K562 (cell line): Measurements from ENCODE around the gene FRMPD4. TPM values are rescaled to one million over a fixed set of nuclear protein-coding genes. Genes with fewer than 3 reads are reported as not detected.

Experiments
- ATAC-seq: fragments of 200-7000 bp; cut with Tn5 transposase; 3 replicates; pipeline ENCODE4 v1.9.1; 2020; ENCODE audit warnings: moderate library complexity
- BruUV-seq: library from RNA; stranded (reverse); fragments of 400-500 nt; replicated peaks from 2 replicates; lab custom pipeline; 2021; lab: Mats Ljungman, UMichigan
- CTCF ChIA-PET: fragments of 300-600 bp; formaldehyde crosslinking; extraction: SDS; loops from one replicate; lab custom pipeline; 2021; ENCODE audit warnings: low intra/inter-chr PET ratio; lab: Yijun Ruan, JAX
- POLR2A ChIA-PET: fragments of 300-600, 350-650 bp; sonication (Branson Sonifier 250); formaldehyde crosslinking; extraction: SDS; loops from one replicate; lab custom pipeline; 2021; ENCODE audit warnings: antibody characterized with exemption, inconsistent platforms; lab: Yijun Ruan, JAX
- DNase-seq, 4 experiments: peaks; one replicate each; pipeline versions ENCODE4 v3.0.0 to v3.0.0-alpha.2; 2011 to 2018; ENCODE audit warnings: low spot score in 3 of 4, mixed read lengths in 3 of 4; ENCODE audit errors: extremely low read depth in 1 of 4
- FAIRE-seq: peaks from 2 replicates; lab custom pipeline; 2011; peaks lifted over from hg19 to GRCh38; lab: Jason Lieb, UNC
- H2AFZ ChIP-seq: 2 replicates; pipeline ENCODE4 v1.6.0; 2011; ENCODE audit warnings: low read depth, low read length, control low read depth, inconsistent platforms
- H3K27ac ChIP-seq: fragments of 200-600 bp; 3 replicates; pipeline ENCODE4 v1.8.0; 2011; ENCODE audit warnings: low read depth, mild to moderate bottlenecking, control low read depth, inconsistent platforms, low read length, moderate library complexity, mixed read lengths; ENCODE audit errors: extremely low read depth
- H3K27me3 ChIP-seq, 2 experiments: fragments of 300-600 bp in 1 of 2; 2 replicates in 1 of 2; 3 replicates in 1 of 2; pipeline versions ENCODE4 v1.6.0 to v1.8.0; 2011; ENCODE audit warnings: inconsistent platforms in 2 of 2, low read length in 2 of 2, mild to moderate bottlenecking in 1 of 2, mixed read lengths in 1 of 2, moderate library complexity in 1 of 2; ENCODE audit not compliant: control insufficient read depth in 2 of 2, insufficient read depth in 2 of 2
- H3K36me3 ChIP-seq: fragments of 300-600 bp; 3 replicates; pipeline ENCODE4 v1.8.0; 2011; ENCODE audit warnings: mild to moderate bottlenecking, low read length, inconsistent platforms; ENCODE audit not compliant: control insufficient read depth, insufficient read depth
- H3K4me1 ChIP-seq, 2 experiments: fragments of 200-600 bp in 1 of 2; replicated peaks in 1 of 2; 2 replicates in 1 of 2; 3 replicates in 1 of 2; pipeline versions ENCODE4 v1.5.1 to v1.8.0; 2011; ENCODE audit warnings: inconsistent platforms in 2 of 2, low read length in 2 of 2, mild to moderate bottlenecking in 1 of 2, mixed read lengths in 1 of 2, moderate library complexity in 1 of 2; ENCODE audit not compliant: control insufficient read depth in 2 of 2, insufficient read depth in 2 of 2
- H3K4me2 ChIP-seq: 2 replicates; pipeline ENCODE4 v1.6.1; 2011; ENCODE audit warnings: low read length, control low read depth, inconsistent platforms, mixed read lengths; ENCODE audit not compliant: insufficient read depth
- H3K4me3 ChIP-seq: fragments of 200-600 bp; sonication (generic), shearing (Covaris generic); 2 replicates; pipeline ENCODE4 v1.5.1; 2016; ENCODE audit warnings: control low read depth, inconsistent platforms
- H3K79me2 ChIP-seq: fragments of 200-600 bp; 3 replicates; pipeline ENCODE4 v1.8.0; 2011; ENCODE audit warnings: low read length, inconsistent platforms; ENCODE audit not compliant: control insufficient read depth, insufficient read depth
- H3K9ac ChIP-seq, 2 experiments: 2 replicates each; pipeline versions ENCODE4 v1.6.0 to v1.6.1; 2011; ENCODE audit warnings: low read depth in 2 of 2, low read length in 2 of 2, control low read depth in 1 of 2, inconsistent platforms in 1 of 2, mild to moderate bottlenecking in 1 of 2, mixed read lengths in 1 of 2; ENCODE audit not compliant: insufficient read depth in 1 of 2
- H3K9me1 ChIP-seq: one replicate; pipeline ENCODE4 v1.6.0; 2011; ENCODE audit warnings: inconsistent platforms, mild to moderate bottlenecking, low read length, moderate library complexity; ENCODE audit not compliant: control insufficient read depth, insufficient read depth
- H3K9me3 ChIP-seq: replicated peaks from 2 replicates; pipeline ENCODE4 v1.5.1; 2011; ENCODE audit warnings: low read depth, low read length, inconsistent platforms; ENCODE audit not compliant: control insufficient read depth, insufficient read depth
- H4K20me1 ChIP-seq: replicated peaks from 2 replicates; pipeline ENCODE4 v1.6.1; 2011; ENCODE audit warnings: low read length, inconsistent platforms, mixed read lengths; ENCODE audit not compliant: control insufficient read depth, insufficient read depth
- ARHGAP35 ChIP-seq: fragments of 450-650 bp; IDR thresholded peaks from 2 replicates; pipeline ENCODE4 v1.6.1; 2018; ENCODE audit not compliant: partially characterized antibody
- ASH1L ChIP-seq: fragments of 450-650 bp; IDR thresholded peaks from 2 replicates; pipeline ENCODE4 v1.6.1; 2018; ENCODE audit warnings: borderline replicate concordance, mild to moderate bottlenecking, low read depth; ENCODE audit not compliant: partially characterized antibody
- ERF ChIP-seq: fragments of 450-650 bp; formaldehyde crosslinking; IDR thresholded peaks from 2 replicates; pipeline ENCODE4 v1.4.0; 2020; ENCODE audit warnings: mild to moderate bottlenecking, mixed read lengths
- HNRNPUL1 ChIP-seq: fragments of 200-400 bp; formaldehyde crosslinking; IDR thresholded peaks from 2 replicates; pipeline ENCODE4 v1.6.1; 2017; ENCODE audit warnings: low read length
- KDM4B ChIP-seq, 2 experiments: fragments of 450-650 bp in 1 of 2; sonication (generic) in 1 of 2; IDR thresholded peaks; 2 replicates each; pipeline ENCODE4 v1.6.1; 2016 to 2017; ENCODE audit warnings: borderline replicate concordance in 2 of 2, antibody characterized with exemption in 1 of 2, low read depth in 1 of 2, mild to moderate bottlenecking in 1 of 2
- POLR2AphosphoS2 ChIP-seq: IDR thresholded peaks from 2 replicates; pipeline ENCODE4 v1.6.1; 2012; ENCODE audit warnings: low read length, improper control_type of control experiment
- RB1 ChIP-seq: fragments of 450-650 bp; IDR thresholded peaks from 2 replicates; pipeline ENCODE4 v1.6.1; 2017; ENCODE audit warnings: low read depth, mild to moderate bottlenecking
- SP1 ChIP-seq: sonication (generic); formaldehyde crosslinking; IDR thresholded peaks from 2 replicates; pipeline ENCODE4 v1.8.1; 2022; ENCODE audit warnings: mild to moderate bottlenecking, missing genetic modification reagents
- SRSF3 ChIP-seq: fragments of 200-400 bp; formaldehyde crosslinking; IDR thresholded peaks from 2 replicates; pipeline ENCODE4 v1.6.1; 2016; ENCODE audit warnings: mild to moderate bottlenecking, low read length, moderate library complexity; ENCODE audit not compliant: insufficient read depth
- ZNF384 ChIP-seq: IDR thresholded peaks from 2 replicates; pipeline ENCODE4 v1.6.1; 2012; ENCODE audit warnings: low read depth, low read length, improper control_type of control experiment
- ZNF668 ChIP-seq: fragments of 250-450 bp; sonication (Bioruptor Pico); IDR thresholded peaks from 2 replicates; pipeline ENCODE4 v1.8.0; 2022; ENCODE audit warnings: mild to moderate bottlenecking, inconsistent platforms
- ZNF717 ChIP-seq: fragments of 250-450 bp; sonication (Bioruptor Pico); IDR thresholded peaks from 2 replicates; pipeline ENCODE4 v1.5.0; 2021
- ZNF785 ChIP-seq: fragments of 250-450 bp; sonication (Bioruptor Pico); IDR thresholded peaks from 2 replicates; pipeline ENCODE4 v1.4.0; 2020; ENCODE audit warnings: mild to moderate bottlenecking
- WGBS: fragments of 100-300 bp; shearing (Covaris generic); methylation state at CpG from one replicate; pipeline ENCODE4 v1.1.6; 2016; ENCODE audit warnings: low coverage, mixed read lengths; ENCODE audit not compliant: insufficient coverage; ENCODE audit errors: missing lambda C conversion rate; 5-methylcytosine and 5-hydroxymethylcytosine counted together
- in situ Hi-C: fragments of 300-500 bp; cut with MboI; formaldehyde crosslinking; loops from 4 replicates; pipeline ENCODE4 v1.15.0; 2018; ENCODE audit warnings: inconsistent platforms, mixed read lengths
- intact Hi-C: fragments of 100-400 bp; cut with micrococcal nuclease; formaldehyde crosslinking; loops from 2 replicates; pipeline ENCODE4 v1.14.2; 2022
- polyA plus RNA-seq, 8 experiments: library from polyadenylated mRNA; depleted of rRNA in 4 of 8; stranded (reverse) in 5 of 8; unstranded in 3 of 8; fragments of >200 nt; fragmentation: Nextera tagmentation in 2 of 8; fragmentation: Illumina TruSeq in 1 of 8; extraction: Ambion mirVana in 2 of 8; extraction: Trizol in 1 of 8; gene quantifications; 2 replicates each; pipeline versions ENCODE4 v1.2.1 to v1.2.3, GENCODE V29; 2011 to 2014; ENCODE audit warnings: inconsistent platforms in 1 of 8, missing spikeins in 1 of 8
- total RNA-seq, 7 experiments: library from RNA; depleted of rRNA in 6 of 7; stranded (reverse); fragments of >200 nt in 6 of 7; fragmentation: Illumina TruSeq in 2 of 7; extraction: Trizol in 2 of 7; gene quantifications; 2 replicates each; pipeline versions ENCODE4 v1.2.1 to v1.2.3, GENCODE V29; 2011 to 2021; ENCODE audit warnings: low replicate concordance in 1 of 7
- TF ChIP-seq, protein P1 (sequence below): fragments of 450-650 bp; IDR thresholded peaks from 2 replicates; pipeline ENCODE4 v1.6.1; 2017; ENCODE audit warnings: antibody characterized with exemption
- TF ChIP-seq, protein P2 (sequence below): fragments of 250-450 bp; sonication (Bioruptor Pico); IDR thresholded peaks from 2 replicates; pipeline ENCODE4 v1.4.0; 2020; ENCODE audit warnings: mild to moderate bottlenecking, moderate library complexity
- TF ChIP-seq, protein P3 (sequence below): fragments of 250-450 bp; sonication (Bioruptor Pico); IDR thresholded peaks from 2 replicates; pipeline ENCODE4 v1.8.0; 2021; ENCODE audit warnings: mild to moderate bottlenecking, moderate library complexity
- TF ChIP-seq, protein P4 (sequence below), 2 experiments: fragments of 450-650 bp; IDR thresholded peaks; 2 replicates each; pipeline ENCODE4 v1.6.1; 2016

The FRMPD4 gene
- total and polyA plus RNA-seq, 9 of the 15 experiments (the other 6 are each of a cell fraction or from before 2014, with no cell fraction given) = not detected

DNA sequence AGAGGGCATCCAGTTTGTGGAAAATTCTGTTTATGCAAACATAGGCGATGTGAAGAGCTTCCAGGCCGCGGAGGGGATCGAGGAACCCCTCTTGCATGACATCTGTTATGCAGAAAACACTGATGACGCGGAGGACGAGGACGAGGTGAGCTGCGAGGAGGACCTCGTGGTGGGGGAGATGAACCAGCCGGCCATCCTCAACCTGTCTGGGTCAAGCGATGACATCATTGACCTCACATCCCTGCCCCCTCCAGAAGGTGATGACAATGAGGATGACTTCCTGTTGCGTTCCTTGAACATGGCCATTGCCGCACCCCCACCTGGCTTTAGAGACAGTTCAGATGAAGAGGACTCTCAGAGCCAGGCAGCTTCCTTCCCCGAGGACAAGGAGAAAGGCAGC, 578.3 kb downstream of the FRMPD4 start:
- ATAC-seq = no peak
- H3K27ac ChIP-seq = no peak overlapping the region
- H3K27me3 ChIP-seq = peaks cover 0 to 22% of the 10 kb centered on the region in 2 experiments; a peak in 3 of 5 replicates
- WGBS = 0% methylated on average over 10 of the region's 15 CpGs
- no peaks in the 10 kb centered on the region for H3K79me2 ChIP-seq
- no peaks in the 10 kb centered on the region for H3K4me1 ChIP-seq
- no peak overlapping the region for H3K4me3 ChIP-seq
- ChIA-PET CTCF (no interaction called here), POLR2A (no interaction called here)
- no peak overlapping the region for H2AFZ ChIP-seq
- TF ChIP-seq HNRNPUL1 = no peak
- no peak for TF ChIP-seq ZNF717 (CRISPR knock-in tag)
- no peak for TF ChIP-seq ZNF384
- TF ChIP-seq POLR2AphosphoS2 = no peak
- TF ChIP-seq, protein P1, sequence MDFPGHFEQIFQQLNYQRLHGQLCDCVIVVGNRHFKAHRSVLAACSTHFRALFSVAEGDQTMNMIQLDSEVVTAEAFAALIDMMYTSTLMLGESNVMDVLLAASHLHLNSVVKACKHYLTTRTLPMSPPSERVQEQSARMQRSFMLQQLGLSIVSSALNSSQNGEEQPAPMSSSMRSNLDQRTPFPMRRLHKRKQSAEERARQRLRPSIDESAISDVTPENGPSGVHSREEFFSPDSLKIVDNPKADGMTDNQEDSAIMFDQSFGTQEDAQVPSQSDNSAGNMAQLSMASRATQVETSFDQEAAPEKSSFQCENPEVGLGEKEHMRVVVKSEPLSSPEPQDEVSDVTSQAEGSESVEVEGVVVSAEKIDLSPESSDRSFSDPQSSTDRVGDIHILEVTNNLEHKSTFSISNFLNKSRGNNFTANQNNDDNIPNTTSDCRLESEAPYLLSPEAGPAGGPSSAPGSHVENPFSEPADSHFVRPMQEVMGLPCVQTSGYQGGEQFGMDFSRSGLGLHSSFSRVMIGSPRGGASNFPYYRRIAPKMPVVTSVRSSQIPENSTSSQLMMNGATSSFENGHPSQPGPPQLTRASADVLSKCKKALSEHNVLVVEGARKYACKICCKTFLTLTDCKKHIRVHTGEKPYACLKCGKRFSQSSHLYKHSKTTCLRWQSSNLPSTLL = no peak
- TF ChIP-seq, protein P2, sequence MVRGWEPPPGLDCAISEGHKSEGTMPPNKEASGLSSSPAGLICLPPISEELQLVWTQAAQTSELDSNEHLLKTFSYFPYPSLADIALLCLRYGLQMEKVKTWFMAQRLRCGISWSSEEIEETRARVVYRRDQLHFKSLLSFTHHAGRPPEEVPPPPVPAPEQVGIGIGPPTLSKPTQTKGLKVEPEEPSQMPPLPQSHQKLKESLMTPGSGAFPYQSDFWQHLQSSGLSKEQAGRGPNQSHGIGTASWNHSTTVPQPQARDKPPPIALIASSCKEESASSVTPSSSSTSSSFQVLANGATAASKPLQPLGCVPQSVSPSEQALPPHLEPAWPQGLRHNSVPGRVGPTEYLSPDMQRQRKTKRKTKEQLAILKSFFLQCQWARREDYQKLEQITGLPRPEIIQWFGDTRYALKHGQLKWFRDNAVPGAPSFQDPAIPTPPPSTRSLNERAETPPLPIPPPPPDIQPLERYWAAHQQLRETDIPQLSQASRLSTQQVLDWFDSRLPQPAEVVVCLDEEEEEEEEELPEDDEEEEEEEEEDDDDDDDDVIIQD (CRISPR knock-in tag) = no peak
- TF ChIP-seq ASH1L = no peak
- TF ChIP-seq ZNF785 = no peak
- TF ChIP-seq KDM4B (IDR thresholded peaks at IDR 0.05; ENCODE audit: borderline replicate concordance in 2 of 2, low read depth in 1 of 2) = no peak
- TF ChIP-seq, protein P3, sequence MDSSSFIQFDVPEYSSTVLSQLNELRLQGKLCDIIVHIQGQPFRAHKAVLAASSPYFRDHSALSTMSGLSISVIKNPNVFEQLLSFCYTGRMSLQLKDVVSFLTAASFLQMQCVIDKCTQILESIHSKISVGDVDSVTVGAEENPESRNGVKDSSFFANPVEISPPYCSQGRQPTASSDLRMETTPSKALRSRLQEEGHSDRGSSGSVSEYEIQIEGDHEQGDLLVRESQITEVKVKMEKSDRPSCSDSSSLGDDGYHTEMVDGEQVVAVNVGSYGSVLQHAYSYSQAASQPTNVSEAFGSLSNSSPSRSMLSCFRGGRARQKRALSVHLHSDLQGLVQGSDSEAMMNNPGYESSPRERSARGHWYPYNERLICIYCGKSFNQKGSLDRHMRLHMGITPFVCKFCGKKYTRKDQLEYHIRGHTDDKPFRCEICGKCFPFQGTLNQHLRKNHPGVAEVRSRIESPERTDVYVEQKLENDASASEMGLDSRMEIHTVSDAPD = no peak
- TF ChIP-seq ZNF668 (CRISPR knock-in tag) = no peak
- no peak for TF ChIP-seq SRSF3
- TF ChIP-seq ERF (CRISPR knock-in tag) = no peak
- TF ChIP-seq, protein P4, sequence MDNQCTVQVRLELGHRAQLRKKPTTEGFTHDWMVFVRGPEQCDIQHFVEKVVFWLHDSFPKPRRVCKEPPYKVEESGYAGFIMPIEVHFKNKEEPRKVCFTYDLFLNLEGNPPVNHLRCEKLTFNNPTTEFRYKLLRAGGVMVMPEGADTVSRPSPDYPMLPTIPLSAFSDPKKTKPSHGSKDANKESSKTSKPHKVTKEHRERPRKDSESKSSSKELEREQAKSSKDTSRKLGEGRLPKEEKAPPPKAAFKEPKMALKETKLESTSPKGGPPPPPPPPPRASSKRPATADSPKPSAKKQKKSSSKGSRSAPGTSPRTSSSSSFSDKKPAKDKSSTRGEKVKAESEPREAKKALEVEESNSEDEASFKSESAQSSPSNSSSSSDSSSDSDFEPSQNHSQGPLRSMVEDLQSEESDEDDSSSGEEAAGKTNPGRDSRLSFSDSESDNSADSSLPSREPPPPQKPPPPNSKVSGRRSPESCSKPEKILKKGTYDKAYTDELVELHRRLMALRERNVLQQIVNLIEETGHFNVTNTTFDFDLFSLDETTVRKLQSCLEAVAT (IDR thresholded peaks at IDR 0.05) = no peak
- TF ChIP-seq SP1 (CRISPR knock-in tag) = no peak
- no peak for TF ChIP-seq RB1
- no peak for TF ChIP-seq ARHGAP35
- H3K4me2 ChIP-seq = no peak overlapping the region
- no peak overlapping the region for H3K9ac ChIP-seq
- no peak for FAIRE-seq
- no peaks in the 10 kb centered on the region for H3K9me1 ChIP-seq
- H4K20me1 ChIP-seq = no peaks in the 10 kb centered on the region
- DNase-seq = no peak
- no peaks in the 10 kb centered on the region for H3K9me3 ChIP-seq
- in situ Hi-C loops = no loop called here
- no peaks in the 10 kb centered on the region for H3K36me3 ChIP-seq
- BruUV-seq = no TSS peak
- intact Hi-C loops = no loop called here
